DND-41 (cell line): ENCODE data around the gene LPCAT1.

Source experiments
- EZH2 ChIP-seq: IDR thresholded peaks from 3 replicates; pipeline ENCODE4 v1.6.1; 2012; ENCODE audit warnings: borderline replicate concordance, low read depth, mild to moderate bottlenecking, moderate library complexity, low read length, inconsistent platforms; ENCODE audit not compliant: severe bottlenecking
- TF ChIP-seq, protein P1 (sequence below): IDR thresholded peaks from 2 replicates; pipeline ENCODE4 v1.5.1; 2012; ENCODE audit warnings: borderline replicate concordance, low read length, moderate library complexity, mild to moderate bottlenecking; ENCODE audit not compliant: poor library complexity, severe bottlenecking; ENCODE audit errors: extremely low read depth

DNA sequence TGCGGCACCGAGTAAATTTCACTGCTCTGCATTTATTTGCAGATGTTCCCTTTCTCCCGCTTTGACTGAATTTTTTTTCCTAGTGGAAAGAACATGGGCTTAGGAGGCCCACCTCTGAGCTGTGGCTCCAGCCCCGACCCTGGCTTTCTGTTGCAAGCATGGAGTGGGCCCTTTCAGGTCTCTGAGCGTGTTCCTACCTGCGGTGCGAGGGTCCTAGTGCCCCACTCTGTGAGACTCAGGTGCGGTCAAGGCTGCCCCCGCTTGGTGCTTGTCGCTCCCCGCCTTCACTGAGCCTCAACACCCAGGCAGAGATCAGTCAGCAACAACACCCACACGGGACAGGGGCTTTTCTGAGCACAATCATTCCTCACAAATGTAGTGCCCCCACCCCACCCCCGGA, 110.5 kb downstream of the LPCAT1 start:
- TF ChIP-seq, protein P1, sequence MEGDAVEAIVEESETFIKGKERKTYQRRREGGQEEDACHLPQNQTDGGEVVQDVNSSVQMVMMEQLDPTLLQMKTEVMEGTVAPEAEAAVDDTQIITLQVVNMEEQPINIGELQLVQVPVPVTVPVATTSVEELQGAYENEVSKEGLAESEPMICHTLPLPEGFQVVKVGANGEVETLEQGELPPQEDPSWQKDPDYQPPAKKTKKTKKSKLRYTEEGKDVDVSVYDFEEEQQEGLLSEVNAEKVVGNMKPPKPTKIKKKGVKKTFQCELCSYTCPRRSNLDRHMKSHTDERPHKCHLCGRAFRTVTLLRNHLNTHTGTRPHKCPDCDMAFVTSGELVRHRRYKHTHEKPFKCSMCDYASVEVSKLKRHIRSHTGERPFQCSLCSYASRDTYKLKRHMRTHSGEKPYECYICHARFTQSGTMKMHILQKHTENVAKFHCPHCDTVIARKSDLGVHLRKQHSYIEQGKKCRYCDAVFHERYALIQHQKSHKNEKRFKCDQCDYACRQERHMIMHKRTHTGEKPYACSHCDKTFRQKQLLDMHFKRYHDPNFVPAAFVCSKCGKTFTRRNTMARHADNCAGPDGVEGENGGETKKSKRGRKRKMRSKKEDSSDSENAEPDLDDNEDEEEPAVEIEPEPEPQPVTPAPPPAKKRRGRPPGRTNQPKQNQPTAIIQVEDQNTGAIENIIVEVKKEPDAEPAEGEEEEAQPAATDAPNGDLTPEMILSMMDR: no peak
- no peak for TF ChIP-seq EZH2
